ENCODE measurements around the gene FAM110A.
"Not testable (repeated sequence)": the region's sequence is repeated elsewhere in the genome, so short reads cannot be mapped to it uniquely, and the experiment has no call there.

FAM110A gene

GRCh38 chr20:822651-823573 is 10.6 kb upstream of the FAM110A start:
- Histone ChIP-seq H3K4me3 (ENCODE audit: insufficient read depth, low read depth, low read length, poor library complexity, severe bottlenecking) (no peak overlapping the region), H3K27me3 (replicated peaks; ENCODE audit: control insufficient read depth, insufficient read depth, low read length, poor library complexity, severe bottlenecking) (no peaks in the 10 kb centered on the region), H3K27ac (ENCODE audit: insufficient read depth, low read length, poor library complexity, severe bottlenecking) (no peak overlapping the region), H3K4me1 (ENCODE audit: control insufficient read depth, insufficient read depth, low read length, poor library complexity, severe bottlenecking) (peaks cover 3% of the 10 kb centered on the region), H3K9me3 (ENCODE audit: control insufficient read depth, low read length) (no peaks in the 10 kb centered on the region), H3K36me3 (ENCODE audit: control insufficient read depth, insufficient read depth, low read length) (no peaks in the 10 kb centered on the region)
- DNase-seq: no peak

- Histone ChIP-seq H3K9me3 (ENCODE audit: control insufficient read depth, low read length) (no peaks in the 10 kb centered on the region), H3K4me1 (ENCODE audit: control insufficient read depth, insufficient read depth, low read length, poor library complexity, severe bottlenecking) (peaks cover 3% of the 10 kb centered on the region), H3K36me3 (ENCODE audit: control insufficient read depth, insufficient read depth, low read length) (no peaks in the 10 kb centered on the region), H3K4me3 (ENCODE audit: insufficient read depth, low read depth, low read length, poor library complexity, severe bottlenecking) (no peak overlapping the region), H3K27me3 (replicated peaks; ENCODE audit: control insufficient read depth, insufficient read depth, low read length, poor library complexity, severe bottlenecking) (no peaks in the 10 kb centered on the region), H3K27ac (ENCODE audit: insufficient read depth, low read length, poor library complexity, severe bottlenecking) (no peak overlapping the region)
- no peak for DNase-seq
These were observed 10.0 kb upstream of the FAM110A start for GRCh38 chr20:823574-823902.

DNA sequence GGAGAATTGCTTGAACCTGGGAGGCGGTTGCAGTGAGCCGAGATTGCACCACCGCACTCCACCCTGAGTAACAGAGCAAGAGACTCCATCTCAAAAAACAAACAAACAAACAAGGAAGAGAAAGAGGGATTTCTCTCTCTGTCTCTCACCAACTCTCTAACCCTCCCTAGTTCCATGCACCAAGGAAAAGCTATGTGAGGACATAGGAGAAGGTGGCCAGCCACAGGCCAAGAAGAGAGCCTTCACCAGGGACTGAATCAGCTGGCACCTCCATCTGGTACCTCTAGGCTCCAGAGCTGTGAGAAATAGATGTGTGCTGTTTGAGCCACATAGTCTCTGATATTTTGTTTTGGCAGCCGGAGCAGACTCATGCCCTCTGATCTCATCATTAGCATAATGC is 9.0 kb upstream of the FAM110A start:
- H3K27ac ChIP-seq (ENCODE audit: insufficient read depth, low read length, poor library complexity, severe bottlenecking): no peak overlapping the region
- H3K27me3 ChIP-seq (replicated peaks; ENCODE audit: control insufficient read depth, insufficient read depth, low read length, poor library complexity, severe bottlenecking): no peaks in the 10 kb centered on the region
- H3K4me3 ChIP-seq (ENCODE audit: insufficient read depth, low read depth, low read length, poor library complexity, severe bottlenecking): no peak overlapping the region
- no peaks in the 10 kb centered on the region for H3K4me1 ChIP-seq (ENCODE audit: control insufficient read depth, insufficient read depth, low read length, poor library complexity, severe bottlenecking)
- no peaks in the 10 kb centered on the region for H3K9me3 ChIP-seq (ENCODE audit: control insufficient read depth, low read length)
- H3K36me3 ChIP-seq (ENCODE audit: control insufficient read depth, insufficient read depth, low read length): no peaks in the 10 kb centered on the region
- DNase-seq: no peak

GRCh38 chr20:824916-825315 is 8.6 kb upstream of the FAM110A start:
- Histone ChIP-seq H3K36me3 (ENCODE audit: control insufficient read depth, insufficient read depth, low read length) (no peaks in the 10 kb centered on the region), H3K9me3 (ENCODE audit: control insufficient read depth, low read length) (no peaks in the 10 kb centered on the region), H3K27ac (ENCODE audit: insufficient read depth, low read length, poor library complexity, severe bottlenecking) (no peak overlapping the region), H3K4me1 (ENCODE audit: control insufficient read depth, insufficient read depth, low read length, poor library complexity, severe bottlenecking) (no peaks in the 10 kb centered on the region), H3K27me3 (replicated peaks; ENCODE audit: control insufficient read depth, insufficient read depth, low read length, poor library complexity, severe bottlenecking) (no peaks in the 10 kb centered on the region), H3K4me3 (ENCODE audit: insufficient read depth, low read depth, low read length, poor library complexity, severe bottlenecking) (no peak overlapping the region)
- DNase-seq: no peak

DNA sequence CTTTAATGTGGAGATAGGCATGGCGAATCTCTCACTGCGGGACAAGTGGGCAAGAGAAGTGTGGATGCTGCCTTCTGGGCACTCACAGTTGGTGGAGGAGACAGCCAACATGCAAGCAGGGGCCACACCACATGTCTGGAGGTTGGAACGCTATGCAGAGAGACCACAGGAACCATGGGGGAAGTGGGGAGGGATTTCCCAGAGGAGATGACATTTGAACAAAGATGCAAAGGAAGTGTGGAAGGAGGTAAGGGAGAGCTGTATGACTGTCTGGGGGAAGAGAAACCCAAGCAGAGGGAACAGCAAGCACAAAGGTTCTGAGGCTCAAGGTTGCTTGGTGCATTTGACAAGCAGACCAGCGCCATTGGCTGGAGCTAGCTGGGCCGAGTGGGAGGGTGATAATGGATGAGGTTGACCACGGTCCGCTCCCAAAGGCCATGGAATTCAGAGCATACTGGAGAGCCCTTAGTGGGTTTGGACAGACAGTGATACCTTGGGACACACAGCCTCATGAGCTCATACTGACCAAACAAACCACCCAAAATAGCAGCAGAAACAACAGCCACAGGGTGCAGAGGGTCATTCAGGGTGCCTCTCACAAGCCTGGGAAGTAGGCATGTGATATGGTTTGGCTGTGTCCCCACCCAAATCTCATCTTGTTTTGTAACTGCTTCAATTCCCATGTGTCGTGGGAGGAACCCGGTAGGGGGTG is 7.6 kb upstream of the FAM110A start:
- Histone ChIP-seq H3K36me3 (ENCODE audit: control insufficient read depth, insufficient read depth, low read length) (no peaks in the 10 kb centered on the region), H3K27ac (ENCODE audit: insufficient read depth, low read length, poor library complexity, severe bottlenecking) (no peak overlapping the region), H3K4me3 (ENCODE audit: insufficient read depth, low read depth, low read length, poor library complexity, severe bottlenecking) (no peak overlapping the region), H3K9me3 (ENCODE audit: control insufficient read depth, low read length) (no peaks in the 10 kb centered on the region), H3K27me3 (replicated peaks; ENCODE audit: control insufficient read depth, insufficient read depth, low read length, poor library complexity, severe bottlenecking) (no peaks in the 10 kb centered on the region), H3K4me1 (ENCODE audit: control insufficient read depth, insufficient read depth, low read length, poor library complexity, severe bottlenecking) (no peaks in the 10 kb centered on the region)
- DNase-seq: no peak

DNA sequence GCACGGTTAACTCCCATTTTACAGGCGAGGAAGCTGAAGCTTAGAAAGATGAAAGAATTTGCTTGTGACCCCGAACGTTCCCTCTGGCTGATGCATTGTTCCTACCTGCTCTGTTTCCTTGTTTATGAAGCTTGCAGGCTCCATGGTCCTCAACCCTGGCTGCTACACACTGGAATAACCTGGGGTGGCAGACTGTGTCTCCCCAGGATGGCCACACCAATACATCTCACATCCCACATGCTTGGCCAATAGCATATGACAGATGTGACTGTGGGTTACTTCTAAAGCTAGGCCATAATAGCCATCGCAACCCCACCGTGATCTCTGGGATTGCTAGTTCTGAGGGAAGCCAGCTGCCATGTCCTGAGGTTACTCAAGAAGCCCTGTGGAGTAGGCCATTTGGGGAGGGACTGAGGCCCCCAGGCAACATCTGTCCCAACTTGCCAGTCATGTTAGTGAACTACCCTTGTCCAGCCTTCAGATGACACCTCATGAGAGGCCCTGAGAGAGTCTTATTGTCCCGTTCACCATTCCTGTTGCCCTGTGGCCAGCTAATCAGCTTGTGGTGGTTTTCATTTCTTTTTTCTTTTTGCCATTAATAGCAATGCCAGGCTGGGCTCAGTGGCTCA is 6.7 kb upstream of the FAM110A start:
- no peak for DNase-seq
- H3K4me1 ChIP-seq (ENCODE audit: control insufficient read depth, insufficient read depth, low read length, poor library complexity, severe bottlenecking): no peaks in the 10 kb centered on the region

GRCh38 chr20:827981-828380 is 5.5 kb upstream of the FAM110A start:
- H3K27ac ChIP-seq (ENCODE audit: insufficient read depth, low read length, poor library complexity, severe bottlenecking); H3K4me3 ChIP-seq (ENCODE audit: insufficient read depth, low read depth, low read length, poor library complexity, severe bottlenecking); H3K27me3 ChIP-seq (replicated peaks; ENCODE audit: control insufficient read depth, insufficient read depth, low read length, poor library complexity, severe bottlenecking); DNase-seq; H3K9me3 ChIP-seq (ENCODE audit: control insufficient read depth, low read length); H3K36me3 ChIP-seq (ENCODE audit: control insufficient read depth, insufficient read depth, low read length); H3K4me1 ChIP-seq (ENCODE audit: control insufficient read depth, insufficient read depth, low read length, poor library complexity, severe bottlenecking): not testable (repeated sequence)

More for the DNA sequence above, 6.7 kb upstream of the FAM110A start:
- Histone ChIP-seq H3K27ac (ENCODE audit: insufficient read depth, low read length, poor library complexity, severe bottlenecking) (no peak overlapping the region), H3K4me3 (ENCODE audit: insufficient read depth, low read depth, low read length, poor library complexity, severe bottlenecking) (no peak overlapping the region), H3K27me3 (replicated peaks; ENCODE audit: control insufficient read depth, insufficient read depth, low read length, poor library complexity, severe bottlenecking) (no peaks in the 10 kb centered on the region), H3K9me3 (ENCODE audit: control insufficient read depth, low read length) (no peaks in the 10 kb centered on the region), H3K36me3 (ENCODE audit: control insufficient read depth, insufficient read depth, low read length) (no peaks in the 10 kb centered on the region)

GRCh38 chr20:828987-829386 is 4.5 kb upstream of the FAM110A start:
- Histone ChIP-seq H3K4me3 (ENCODE audit: insufficient read depth, low read depth, low read length, poor library complexity, severe bottlenecking) (no peak overlapping the region), H3K9me3 (ENCODE audit: control insufficient read depth, low read length) (no peaks in the 10 kb centered on the region), H3K36me3 (ENCODE audit: control insufficient read depth, insufficient read depth, low read length) (no peaks in the 10 kb centered on the region), H3K27me3 (replicated peaks; ENCODE audit: control insufficient read depth, insufficient read depth, low read length, poor library complexity, severe bottlenecking) (no peaks in the 10 kb centered on the region), H3K27ac (ENCODE audit: insufficient read depth, low read length, poor library complexity, severe bottlenecking) (no peak overlapping the region), H3K4me1 (ENCODE audit: control insufficient read depth, insufficient read depth, low read length, poor library complexity, severe bottlenecking) (no peaks in the 10 kb centered on the region)
- no peak for DNase-seq

GRCh38 chr20:829551-829950 is 4.0 kb upstream of the FAM110A start:
- no peak overlapping the region for H3K27ac ChIP-seq (ENCODE audit: insufficient read depth, low read length, poor library complexity, severe bottlenecking)
- no peaks in the 10 kb centered on the region for H3K27me3 ChIP-seq (replicated peaks; ENCODE audit: control insufficient read depth, insufficient read depth, low read length, poor library complexity, severe bottlenecking)

GRCh38 chr20:830011-830521 is 3.4 kb upstream of the FAM110A start:
- H3K27me3 ChIP-seq (replicated peaks; ENCODE audit: control insufficient read depth, insufficient read depth, low read length, poor library complexity, severe bottlenecking): no peaks in the 10 kb centered on the region
- H3K4me3 ChIP-seq (ENCODE audit: insufficient read depth, low read depth, low read length, poor library complexity, severe bottlenecking): no peak overlapping the region
- peaks cover 8% of the 10 kb centered on the region for H3K4me1 ChIP-seq (ENCODE audit: control insufficient read depth, insufficient read depth, low read length, poor library complexity, severe bottlenecking)
- no peaks in the 10 kb centered on the region for H3K36me3 ChIP-seq (ENCODE audit: control insufficient read depth, insufficient read depth, low read length)
- H3K9me3 ChIP-seq (ENCODE audit: control insufficient read depth, low read length): no peaks in the 10 kb centered on the region
- no peak for DNase-seq
- no peak overlapping the region for H3K27ac ChIP-seq (ENCODE audit: insufficient read depth, low read length, poor library complexity, severe bottlenecking)

More at GRCh38 chr20:829551-829950, 4.0 kb upstream of the FAM110A start:
- Histone ChIP-seq H3K4me1 (ENCODE audit: control insufficient read depth, insufficient read depth, low read length, poor library complexity, severe bottlenecking) (peaks cover 4% of the 10 kb centered on the region), H3K4me3 (ENCODE audit: insufficient read depth, low read depth, low read length, poor library complexity, severe bottlenecking) (no peak overlapping the region), H3K36me3 (ENCODE audit: control insufficient read depth, insufficient read depth, low read length) (no peaks in the 10 kb centered on the region), H3K9me3 (ENCODE audit: control insufficient read depth, low read length) (no peaks in the 10 kb centered on the region)
- DNase-seq: no peak
